ENCODE data around the gene STRADA. TPM values are rescaled to one million over a fixed set of nuclear protein-coding genes. Genes with fewer than 3 reads are reported as not detected.

The STRADA gene
- polyA plus RNA-seq (2012; ENCODE audit: insufficient read length, low read depth), result 24.4 TPM

- TF ChIP-seq SIN3A (IDR thresholded peaks at IDR 0.05; ENCODE audit: borderline replicate concordance, insufficient read depth, low read length) (peak; percentile 85; the same call in 1 of the 2 replicates), POLR2AphosphoS5 (IDR thresholded peaks at IDR 0.05; ENCODE audit: low read depth, low read length) (peak; percentile 97), FOXP2 (optimal IDR thresholded peaks at IDR 0.05; ENCODE audit: borderline replicate concordance, extremely low read depth, extremely low read length, insufficient read depth) (peak; percentile 91), REST (IDR thresholded peaks at IDR 0.05; ENCODE audit: insufficient read depth in 1 of 2, low read depth in 2 of 2, low read length in 2 of 2) (peak in 1 of 2 experiments; percentile 61; a peak in 2 of 4 replicates), TAF1 (IDR thresholded peaks at IDR 0.05; ENCODE audit: borderline replicate concordance, insufficient read depth, low read length) (peak; percentile 81; the same call in 1 of the 2 replicates)
Observed at GRCh38 chr17:63741408-63742173, at the start of gene STRADA. STRADA (minus strand) TSS chr17:63741799; CDS start chr17:63728369, 13,430 bp downstream.

- TF ChIP-seq SIN3A (IDR thresholded peaks at IDR 0.05; ENCODE audit: borderline replicate concordance, insufficient read depth, low read length) (no peak), POLR2AphosphoS5 (IDR thresholded peaks at IDR 0.05; ENCODE audit: low read depth, low read length) (no peak), TAF1 (IDR thresholded peaks at IDR 0.05; ENCODE audit: borderline replicate concordance, insufficient read depth, low read length) (no peak), FOXP2 (optimal IDR thresholded peaks at IDR 0.05; ENCODE audit: borderline replicate concordance, extremely low read depth, extremely low read length, insufficient read depth) (no peak), REST (IDR thresholded peaks at IDR 0.05; ENCODE audit: insufficient read depth in 1 of 2, low read depth in 2 of 2, low read length in 2 of 2) (no peak)
Observed at GRCh38 chr17:63790057-63790456, 48.5 kb upstream of the STRADA start.

GRCh38 chr17:63786971-63787711, 45.5 kb upstream of the STRADA start:
- no peak for TF ChIP-seq TAF1 (IDR thresholded peaks at IDR 0.05; ENCODE audit: borderline replicate concordance, insufficient read depth, low read length)
- TF ChIP-seq SIN3A (IDR thresholded peaks at IDR 0.05; ENCODE audit: borderline replicate concordance, insufficient read depth, low read length), result no peak
- TF ChIP-seq FOXP2 (optimal IDR thresholded peaks at IDR 0.05; ENCODE audit: borderline replicate concordance, extremely low read depth, extremely low read length, insufficient read depth), result no peak
- no peak for TF ChIP-seq POLR2AphosphoS5 (IDR thresholded peaks at IDR 0.05; ENCODE audit: low read depth, low read length)
- TF ChIP-seq REST (IDR thresholded peaks at IDR 0.05; ENCODE audit: insufficient read depth in 1 of 2, low read depth in 2 of 2, low read length in 2 of 2), result no peak

- no peak for TF ChIP-seq POLR2AphosphoS5 (IDR thresholded peaks at IDR 0.05; ENCODE audit: low read depth, low read length)
- TF ChIP-seq TAF1 (IDR thresholded peaks at IDR 0.05; ENCODE audit: borderline replicate concordance, insufficient read depth, low read length), result no peak
- TF ChIP-seq REST (IDR thresholded peaks at IDR 0.05; ENCODE audit: insufficient read depth in 1 of 2, low read depth in 2 of 2, low read length in 2 of 2), result no peak
- no peak for TF ChIP-seq SIN3A (IDR thresholded peaks at IDR 0.05; ENCODE audit: borderline replicate concordance, insufficient read depth, low read length)
- no peak for TF ChIP-seq FOXP2 (optimal IDR thresholded peaks at IDR 0.05; ENCODE audit: borderline replicate concordance, extremely low read depth, extremely low read length, insufficient read depth)
Observed at GRCh38 chr17:63786117-63786516, 44.5 kb upstream of the STRADA start.

Data from PFSK-1 (cell line).